DOHH2 (cell line): Measurements from ENCODE around the gene STIM2.

Experiments
- CTCF ChIP-seq: fragments of 200-600 bp; sonication (generic); IDR thresholded peaks from one replicate; pipeline ENCODE4 v1.5.1; 2014; ENCODE audit warnings: antibody characterized with exemption, mild to moderate bottlenecking, low read depth, low read length; ENCODE audit not compliant: poor library complexity, severe bottlenecking
- EZH2phosphoT487 ChIP-seq: fragments of 200-600 bp; sonication (generic); IDR thresholded peaks from 2 replicates; pipeline ENCODE4 v1.6.1; 2017; ENCODE audit warnings: borderline replicate concordance, mild to moderate bottlenecking, antibody characterized with exemption, low read length, moderate library complexity, mixed read lengths

DNA sequence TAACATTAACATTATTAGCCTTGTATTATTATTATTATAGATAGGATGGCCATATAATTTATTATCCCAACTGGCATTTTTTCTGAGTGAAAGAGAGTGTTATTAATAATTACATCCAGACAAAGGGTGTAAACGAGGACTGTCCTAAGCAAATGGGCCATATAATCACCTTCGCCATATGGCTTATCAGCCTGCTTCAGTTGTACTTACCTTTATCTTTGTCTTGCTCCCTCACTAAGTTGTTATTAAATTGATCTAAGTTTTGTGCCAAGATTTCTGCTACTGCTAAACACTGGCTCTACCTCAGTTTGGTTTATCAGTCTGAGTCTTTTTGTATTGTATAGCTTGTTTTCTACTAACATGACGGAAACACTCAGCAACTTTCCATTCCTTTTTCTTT, 76.9 kb downstream of the STIM2 start:
- TF ChIP-seq CTCF (no peak), EZH2phosphoT487 (no peak)
